GM12873 (cell line): ENCODE measurements around the gene SCT.

Experiments used
- TF ChIP-seq, protein P1 (sequence below): IDR thresholded peaks from 2 replicates; pipeline ENCODE4 v1.5.1; 2012; ENCODE audit warnings: low read depth, mild to moderate bottlenecking, moderate library complexity, low read length, control low read depth; ENCODE audit not compliant: insufficient read depth; ENCODE audit errors: missing control alignments

Gene SCT

DNA sequence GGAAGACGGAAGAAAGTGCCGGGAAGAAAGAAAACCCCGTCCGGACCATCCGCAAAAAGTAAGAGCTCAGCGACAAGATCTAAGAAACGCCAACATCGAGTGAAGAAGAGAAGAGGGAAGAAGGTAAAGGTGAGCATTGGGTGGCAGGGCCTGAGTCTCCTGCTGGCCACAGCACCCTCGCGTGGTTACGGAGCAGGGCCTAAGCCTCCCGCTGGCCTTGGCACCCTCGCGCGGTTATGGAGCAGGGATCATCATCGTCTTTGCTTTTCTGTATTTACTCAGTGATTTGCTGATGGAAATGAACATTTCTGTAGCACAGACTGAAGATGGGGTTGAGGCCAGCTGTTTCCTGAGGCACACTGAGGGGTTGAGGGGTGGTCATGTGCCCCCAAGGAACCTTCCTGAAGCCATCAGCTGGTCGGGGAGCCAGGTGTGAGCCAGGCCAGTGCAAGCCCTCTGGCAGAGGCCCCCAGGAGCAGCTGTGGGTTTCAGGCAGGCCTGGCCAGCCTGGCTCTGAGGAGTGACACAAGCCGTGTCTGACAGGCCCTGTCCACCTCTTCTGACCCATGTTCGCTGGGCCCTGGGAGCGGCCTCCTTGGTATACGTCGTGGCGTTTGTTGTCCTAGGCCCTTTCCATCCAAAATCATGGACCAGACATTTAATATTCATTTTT lies 25.3 kb downstream of the SCT start:
- TF ChIP-seq, protein P1, sequence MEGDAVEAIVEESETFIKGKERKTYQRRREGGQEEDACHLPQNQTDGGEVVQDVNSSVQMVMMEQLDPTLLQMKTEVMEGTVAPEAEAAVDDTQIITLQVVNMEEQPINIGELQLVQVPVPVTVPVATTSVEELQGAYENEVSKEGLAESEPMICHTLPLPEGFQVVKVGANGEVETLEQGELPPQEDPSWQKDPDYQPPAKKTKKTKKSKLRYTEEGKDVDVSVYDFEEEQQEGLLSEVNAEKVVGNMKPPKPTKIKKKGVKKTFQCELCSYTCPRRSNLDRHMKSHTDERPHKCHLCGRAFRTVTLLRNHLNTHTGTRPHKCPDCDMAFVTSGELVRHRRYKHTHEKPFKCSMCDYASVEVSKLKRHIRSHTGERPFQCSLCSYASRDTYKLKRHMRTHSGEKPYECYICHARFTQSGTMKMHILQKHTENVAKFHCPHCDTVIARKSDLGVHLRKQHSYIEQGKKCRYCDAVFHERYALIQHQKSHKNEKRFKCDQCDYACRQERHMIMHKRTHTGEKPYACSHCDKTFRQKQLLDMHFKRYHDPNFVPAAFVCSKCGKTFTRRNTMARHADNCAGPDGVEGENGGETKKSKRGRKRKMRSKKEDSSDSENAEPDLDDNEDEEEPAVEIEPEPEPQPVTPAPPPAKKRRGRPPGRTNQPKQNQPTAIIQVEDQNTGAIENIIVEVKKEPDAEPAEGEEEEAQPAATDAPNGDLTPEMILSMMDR: no peak

DNA sequence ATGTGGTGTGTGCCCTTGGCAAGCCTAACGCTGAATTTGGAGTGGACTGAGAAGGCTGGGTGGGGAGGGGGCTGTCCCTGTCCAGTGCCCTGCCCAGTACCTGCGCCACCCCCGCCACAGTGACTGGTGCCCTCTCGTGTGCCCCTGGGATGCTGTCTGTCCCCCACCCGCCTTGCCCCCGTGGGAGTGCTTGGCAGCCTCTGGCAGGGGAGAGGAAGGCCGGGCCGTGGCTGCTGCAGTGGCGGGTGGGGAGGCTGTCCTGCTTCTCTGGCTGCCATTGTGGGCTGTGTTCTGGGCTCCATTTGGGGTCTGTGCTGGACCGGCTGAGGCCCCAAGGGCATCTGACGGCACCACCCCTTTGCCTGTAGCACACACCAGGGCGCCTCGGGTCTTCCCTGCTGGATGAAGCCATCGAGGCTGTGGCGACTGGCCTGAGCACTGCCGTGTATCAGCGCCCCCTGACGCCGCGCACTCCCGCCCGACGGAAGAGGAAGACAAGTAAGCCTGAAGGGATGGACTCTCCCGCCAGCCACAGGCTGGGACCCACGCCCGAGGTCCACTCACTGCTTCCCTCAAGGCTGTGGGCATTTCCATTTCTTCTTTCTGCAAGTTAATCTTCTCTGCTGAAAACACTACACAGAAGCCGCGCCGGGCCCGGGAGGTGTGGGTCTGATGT lies 28.8 kb downstream of the SCT start:
- TF ChIP-seq, protein P1: no peak

DNA sequence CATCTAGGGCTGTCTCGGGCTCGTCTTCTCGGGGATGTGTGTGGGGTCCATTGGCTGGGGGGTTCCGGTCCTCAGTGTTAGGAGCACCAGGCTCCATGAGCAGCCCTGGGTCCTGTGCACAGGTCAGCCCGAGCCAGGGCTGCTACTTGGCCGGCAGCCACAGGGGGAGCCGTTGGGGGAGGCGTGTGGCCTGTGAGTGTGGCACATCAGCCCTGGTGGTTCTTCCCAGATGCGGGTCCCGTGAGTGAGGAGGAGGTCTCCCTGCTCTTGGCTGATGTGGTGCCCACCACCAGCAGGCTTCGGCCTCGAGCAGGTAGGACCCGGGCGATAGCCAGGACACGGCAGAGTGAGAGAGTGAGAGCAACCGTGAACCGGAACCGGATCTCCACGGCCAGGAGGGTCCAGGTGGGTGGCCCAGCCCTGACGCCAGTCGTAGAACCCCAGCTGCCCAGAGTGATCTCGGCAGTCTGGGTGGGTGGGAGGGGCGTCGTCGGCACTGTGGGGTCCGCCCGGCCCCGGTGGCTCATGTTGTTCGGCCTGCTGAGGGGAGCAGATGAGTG lies 29.7 kb downstream of the SCT start:
- TF ChIP-seq, protein P1: peak; percentile 54

DNA sequence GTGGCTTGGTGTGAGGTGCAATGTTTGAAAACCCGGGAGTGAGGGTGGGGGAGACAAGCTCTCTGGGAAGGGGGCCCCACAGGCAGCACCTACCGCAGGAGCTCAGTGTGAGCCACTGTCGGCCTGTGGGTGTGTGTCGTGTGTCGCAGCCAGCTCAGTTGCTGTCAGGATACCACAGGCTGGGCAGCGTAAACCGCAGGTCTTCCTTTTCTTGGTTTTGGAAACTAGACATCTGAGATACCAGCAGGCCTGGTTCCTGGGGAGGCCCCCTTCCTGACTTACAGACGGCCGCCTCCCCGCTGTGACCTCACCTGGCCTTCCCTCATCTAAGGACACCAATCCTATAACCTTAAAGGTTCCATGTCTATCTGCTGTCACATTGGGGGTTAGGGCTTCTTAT lies 30.6 kb downstream of the SCT start:
- TF ChIP-seq, protein P1: no peak

DNA sequence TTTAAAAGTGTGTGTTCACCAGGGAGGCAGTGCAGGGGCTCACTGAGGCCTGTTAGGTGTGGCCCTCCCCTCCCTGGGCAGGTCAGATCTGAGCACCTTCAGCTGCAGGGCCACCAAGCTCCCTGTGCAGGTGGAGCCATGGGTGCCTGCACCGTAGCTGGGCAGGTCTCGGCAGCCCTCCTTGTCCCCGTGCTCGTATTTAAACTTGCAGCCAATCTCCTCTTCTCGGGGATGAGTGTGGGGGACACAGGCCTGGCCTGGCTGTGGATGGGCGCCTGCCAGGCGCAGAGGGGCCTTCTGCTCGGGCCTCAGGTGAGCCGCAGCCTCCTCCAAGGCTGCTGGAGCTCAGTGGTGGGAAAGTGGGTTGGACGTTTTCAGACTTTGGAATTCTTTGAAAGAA lies 31.6 kb downstream of the SCT start:
- TF ChIP-seq, protein P1: no peak

DNA sequence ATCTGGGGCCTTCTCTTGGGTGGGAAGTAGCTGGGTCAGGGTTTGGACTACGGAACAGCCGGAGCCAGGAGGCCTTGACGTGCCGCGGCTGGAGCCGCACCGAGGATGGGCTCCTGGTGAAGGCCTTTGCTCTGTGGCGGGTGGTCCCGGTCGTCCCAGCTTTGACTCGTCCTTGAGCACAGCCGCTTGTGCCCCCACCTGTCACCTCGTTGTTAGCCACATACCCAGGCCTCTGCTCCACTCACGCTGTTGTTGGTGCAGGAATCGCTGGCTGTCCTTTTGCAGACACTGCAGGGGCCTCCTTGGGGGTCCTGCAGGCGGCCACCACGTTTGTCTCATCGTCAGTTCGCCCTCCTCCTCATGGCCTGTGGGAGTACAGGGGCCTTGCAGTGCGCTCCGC lies 33.6 kb downstream of the SCT start:
- TF ChIP-seq, protein P1: no peak

DNA sequence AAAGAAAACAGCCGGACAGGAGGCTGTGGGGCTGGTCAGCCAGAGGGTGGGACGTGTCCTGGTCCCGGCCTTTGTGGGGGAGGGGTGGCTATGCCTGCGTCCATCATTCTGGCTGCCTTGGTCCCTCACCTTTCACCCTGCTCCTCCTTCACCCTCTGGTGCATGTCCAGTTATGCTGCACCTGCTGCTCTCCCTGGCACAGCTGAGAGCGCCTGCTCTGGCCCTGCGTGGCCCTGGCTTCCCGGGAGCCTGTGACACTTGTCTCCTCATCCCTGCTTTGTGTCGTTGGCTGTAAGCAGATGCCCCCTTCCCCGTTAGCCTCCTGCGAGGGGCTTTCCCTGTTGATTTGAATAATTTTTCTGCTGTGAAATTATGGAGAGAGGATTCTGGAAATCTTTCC lies 34.1 kb downstream of the SCT start:
- TF ChIP-seq, protein P1: no peak
